HEK293 (cell line): ENCODE measurements around the gene MUC2.

Experiments
- CTCF ChIA-PET: fragments of 350-600 bp; formaldehyde crosslinking; extraction: SDS; loops from one replicate; lab custom pipeline; 2021; ENCODE audit warnings: antibody characterized with exemption; lab: Yijun Ruan, JAX
- POLR2A ChIA-PET: fragments of 300-600 bp; formaldehyde crosslinking; extraction: SDS; loops from one replicate; lab custom pipeline; 2020; ENCODE audit warnings: antibody characterized with exemption, inconsistent platforms; lab: Yijun Ruan, JAX
- H3K27ac ChIP-seq: fragments of 200-500 bp; sonication (Bioruptor generic); 2 replicates; pipeline ENCODE4 v1.5.1; 2014; ENCODE audit warnings: low read depth, low read length, control low read depth, inconsistent platforms; ENCODE audit errors: extremely low read depth
- H3K36me3 ChIP-seq, 2 experiments: fragments of 200-500 bp in 1 of 2; sonication (Bioruptor generic) in 1 of 2; 1 replicate in 1 of 2; 2 replicates in 1 of 2; pipeline ENCODE4 v1.5.1; 2014 to 2017; ENCODE audit warnings: inconsistent platforms in 2 of 2, low read length in 2 of 2; ENCODE audit not compliant: control insufficient read depth in 2 of 2, insufficient read depth in 1 of 2
- H3K4me1 ChIP-seq: fragments of 200-500 bp; sonication (Bioruptor generic); 2 replicates; pipeline ENCODE4 v1.5.1; 2014; ENCODE audit warnings: mild to moderate bottlenecking, low read length, inconsistent platforms; ENCODE audit not compliant: control insufficient read depth, insufficient read depth
- H3K4me3 ChIP-seq: 2 replicates; pipeline ENCODE4 v1.5.1; 2011; ENCODE audit warnings: low read depth, mild to moderate bottlenecking, control low read depth, low read length, moderate library complexity
- H3K9me3 ChIP-seq: fragments of 200-500 bp; sonication (Bioruptor generic); 2 replicates; pipeline ENCODE4 v1.5.1; 2014; ENCODE audit warnings: low read depth, low read length, inconsistent platforms; ENCODE audit not compliant: control insufficient read depth, insufficient read depth
- KLF16 ChIP-seq: fragments of 450-650 bp; formaldehyde crosslinking; IDR thresholded peaks from 2 replicates; pipeline ENCODE4 v1.5.1; 2017; ENCODE audit warnings: missing biosample characterization, missing genetic modification characterization
- ZBTB8A ChIP-seq: fragments of 450-650 bp; formaldehyde crosslinking; IDR thresholded peaks from 2 replicates; pipeline ENCODE4 v1.5.1; 2016; ENCODE audit warnings: missing biosample characterization, missing genetic modification characterization
- ZEB2 ChIP-seq: fragments of 450-650 bp; formaldehyde crosslinking; IDR thresholded peaks from 2 replicates; pipeline ENCODE4 v1.5.1; 2016; ENCODE audit warnings: missing biosample characterization, missing genetic modification characterization
- ZFP37 ChIP-seq: fragments of 450-650 bp; formaldehyde crosslinking; IDR thresholded peaks from 2 replicates; pipeline ENCODE4 v1.5.1; 2016; ENCODE audit warnings: missing biosample characterization, missing genetic modification characterization
- ZIC2 ChIP-seq: fragments of 450-650 bp; formaldehyde crosslinking; IDR thresholded peaks from 2 replicates; pipeline ENCODE4 v1.5.1; 2016; ENCODE audit warnings: missing biosample characterization, missing genetic modification characterization
- ZNF292 ChIP-seq: fragments of 450-650 bp; formaldehyde crosslinking; IDR thresholded peaks from 2 replicates; pipeline ENCODE4 v1.5.1; 2016; ENCODE audit warnings: low read depth, missing biosample characterization, missing genetic modification characterization, borderline replicate concordance
- ZNF391 ChIP-seq: fragments of 450-650 bp; formaldehyde crosslinking; IDR thresholded peaks from 2 replicates; pipeline ENCODE4 v1.5.1; 2016; ENCODE audit warnings: low read depth, missing biosample characterization, missing genetic modification characterization, borderline replicate concordance
- ZNF530 ChIP-seq: fragments of 450-650 bp; formaldehyde crosslinking; IDR thresholded peaks from 2 replicates; pipeline ENCODE4 v1.5.1; 2016; ENCODE audit warnings: low read depth, missing biosample characterization, missing genetic modification characterization
- ZNF623 ChIP-seq: fragments of 450-650 bp; formaldehyde crosslinking; IDR thresholded peaks from 2 replicates; pipeline ENCODE4 v1.5.1; 2016; ENCODE audit warnings: missing biosample characterization, missing genetic modification characterization
- TF ChIP-seq, protein P1 (sequence below): fragments of 450-650 bp; formaldehyde crosslinking; IDR thresholded peaks from 2 replicates; pipeline ENCODE4 v1.5.1; 2016; ENCODE audit warnings: missing biosample characterization, missing genetic modification characterization
- TF ChIP-seq, protein P2 (sequence below): fragments of 450-650 bp; formaldehyde crosslinking; IDR thresholded peaks from 2 replicates; pipeline ENCODE4 v1.5.1; 2017; ENCODE audit warnings: missing biosample characterization, mild to moderate bottlenecking, missing genetic modification characterization, moderate library complexity

Gene MUC2

DNA sequence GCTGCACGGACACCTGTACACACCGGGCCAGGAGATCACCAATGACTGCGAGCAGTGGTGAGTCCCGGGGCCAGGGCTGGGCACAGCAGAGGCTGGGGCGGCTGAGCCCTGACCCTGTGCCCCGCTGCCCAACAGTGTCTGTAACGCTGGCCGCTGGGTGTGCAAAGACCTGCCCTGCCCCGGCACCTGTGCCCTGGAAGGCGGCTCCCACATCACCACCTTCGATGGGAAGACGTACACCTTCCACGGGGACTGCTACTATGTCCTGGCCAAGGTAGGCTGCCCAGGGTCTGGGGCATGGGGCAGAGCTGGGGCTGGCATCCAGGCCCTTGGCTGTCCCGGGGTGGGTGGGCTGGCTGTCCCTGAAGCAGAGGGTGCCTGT, 7.7 kb downstream of the MUC2 start:
- H3K4me1 ChIP-seq, result no peaks in the 10 kb centered on the region
- no peak overlapping the region for H3K4me3 ChIP-seq
- TF ChIP-seq ZNF623 (tag by site-specific recombination), result no peak
- TF ChIP-seq, protein P1, sequence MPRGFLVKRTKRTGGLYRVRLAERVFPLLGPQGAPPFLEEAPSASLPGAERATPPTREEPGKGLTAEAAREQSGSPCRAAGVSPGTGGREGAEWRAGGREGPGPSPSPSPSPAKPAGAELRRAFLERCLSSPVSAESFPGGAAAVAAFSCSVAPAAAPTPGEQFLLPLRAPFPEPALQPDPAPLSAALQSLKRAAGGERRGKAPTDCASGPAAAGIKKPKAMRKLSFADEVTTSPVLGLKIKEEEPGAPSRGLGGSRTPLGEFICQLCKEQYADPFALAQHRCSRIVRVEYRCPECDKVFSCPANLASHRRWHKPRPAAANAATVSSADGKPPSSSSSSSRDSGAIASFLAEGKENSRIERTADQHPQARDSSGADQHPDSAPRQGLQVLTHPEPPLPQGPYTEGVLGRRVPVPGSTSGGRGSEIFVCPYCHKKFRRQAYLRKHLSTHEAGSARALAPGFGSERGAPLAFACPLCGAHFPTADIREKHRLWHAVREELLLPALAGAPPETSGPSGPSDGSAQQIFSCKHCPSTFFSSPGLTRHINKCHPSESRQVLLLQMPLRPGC, result no peak
- TF ChIP-seq ZNF530 (tag by site-specific recombination), result no peak
- no peak for TF ChIP-seq ZEB2 (tag by site-specific recombination)
- no peak for TF ChIP-seq ZNF292 (tag by site-specific recombination)
- TF ChIP-seq ZFP37 (tag by site-specific recombination), result no peak
- no peak for TF ChIP-seq KLF16 (tag by site-specific recombination)
- TF ChIP-seq, all 188 proteins: peak for 0
- POLR2A ChIA-PET, result no interaction called here
- Histone ChIP-seq H3K27ac (no peak overlapping the region), H3K36me3 (no peaks in the 10 kb centered on the region), H3K9me3 (no peaks in the 10 kb centered on the region)
- CTCF ChIA-PET, result no interaction called here

DNA sequence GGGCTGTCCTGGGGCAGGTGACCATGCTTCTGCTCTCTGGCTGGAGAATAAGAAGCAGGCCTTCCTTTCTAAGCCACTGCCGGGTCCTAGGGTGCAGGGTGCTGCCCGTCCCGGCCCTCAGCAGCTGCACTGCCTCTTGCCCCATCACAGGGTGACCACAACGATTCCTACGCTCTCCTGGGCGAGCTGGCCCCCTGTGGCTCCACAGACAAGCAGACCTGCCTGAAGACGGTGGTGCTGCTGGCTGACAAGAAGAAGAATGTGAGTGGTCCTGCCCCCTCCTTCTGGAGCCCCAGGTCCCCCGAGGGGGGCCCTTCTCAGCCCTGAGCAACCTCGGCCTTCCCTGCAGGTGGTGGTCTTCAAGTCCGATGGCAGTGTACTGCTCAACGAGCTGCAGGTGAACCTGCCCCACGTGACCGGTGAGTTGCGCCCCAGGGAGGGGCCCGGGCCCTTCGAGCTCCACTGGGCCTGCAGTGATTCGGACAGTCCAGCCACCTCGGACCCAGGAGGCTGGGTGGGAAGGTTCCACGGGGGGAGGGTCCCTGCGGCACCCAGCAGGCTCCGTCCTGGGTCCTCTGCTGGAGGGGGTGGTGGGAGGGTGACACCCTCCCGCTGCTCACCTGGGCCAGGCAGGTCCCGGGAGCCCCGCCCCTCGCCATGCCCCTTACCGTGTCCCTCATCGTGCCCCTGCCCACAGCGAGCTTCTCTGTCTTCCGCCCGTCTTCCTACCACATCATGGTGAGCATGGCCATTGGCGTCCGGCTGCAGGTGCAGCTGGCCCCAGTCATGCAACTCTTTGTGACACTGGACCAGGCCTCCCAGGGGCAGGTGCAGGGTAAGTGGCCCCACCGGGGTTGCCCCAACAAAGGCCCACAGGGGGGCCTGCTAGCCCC, 8.3 kb downstream of the MUC2 start:
- Histone ChIP-seq H3K9me3 (no peaks in the 10 kb centered on the region), H3K36me3 (no peaks in the 10 kb centered on the region), H3K4me1 (no peaks in the 10 kb centered on the region), H3K4me3 (no peak overlapping the region), H3K27ac (no peak overlapping the region)
- ChIA-PET POLR2A (no interaction called here), CTCF (no interaction called here)
- 0 out of 2 replicates have a peak, but pooled peaks have one; percentile 10 for TF ChIP-seq ZIC2 (tag by site-specific recombination)
- TF ChIP-seq ZNF391 (tag by site-specific recombination), result no peak

DNA sequence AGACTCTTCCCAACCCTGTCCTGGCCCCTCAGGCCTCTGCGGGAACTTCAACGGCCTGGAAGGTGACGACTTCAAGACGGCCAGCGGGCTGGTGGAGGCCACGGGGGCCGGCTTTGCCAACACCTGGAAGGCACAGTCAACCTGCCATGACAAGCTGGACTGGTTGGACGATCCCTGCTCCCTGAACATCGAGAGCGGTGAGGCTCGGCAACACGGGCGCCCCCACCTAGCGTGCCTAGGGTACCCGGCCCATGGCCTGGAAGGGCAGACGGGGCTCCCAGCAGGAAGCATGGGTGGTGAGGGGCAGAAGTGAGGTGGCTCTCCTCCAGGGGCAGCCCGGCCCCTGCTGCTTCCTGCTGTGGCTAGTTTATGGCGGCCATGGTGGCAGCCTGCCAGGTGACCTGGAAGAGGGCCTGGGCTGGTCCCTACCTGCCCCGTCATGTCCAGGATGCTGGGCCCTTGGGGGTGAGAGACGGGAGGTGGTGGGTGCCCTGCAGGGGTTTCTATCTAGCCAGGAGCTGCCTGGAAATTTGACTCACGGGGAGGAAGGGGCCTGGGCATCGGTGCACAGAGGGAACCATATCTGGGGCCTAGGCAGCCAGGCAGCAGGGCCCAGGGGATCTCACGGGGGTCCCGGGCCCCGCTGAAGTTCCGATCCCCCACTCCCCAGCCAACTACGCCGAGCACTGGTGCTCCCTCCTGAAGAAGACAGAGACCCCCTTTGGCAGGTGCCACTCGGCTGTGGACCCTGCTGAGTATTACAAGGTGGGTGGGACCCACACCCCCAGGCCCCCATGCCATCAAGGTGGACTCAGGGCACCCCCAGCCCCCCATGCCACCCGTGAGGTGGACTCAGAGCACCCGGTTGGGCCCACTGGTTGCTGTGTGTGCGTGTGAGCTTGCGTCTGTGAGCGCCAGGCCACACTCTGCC, 9.2 kb downstream of the MUC2 start:
- POLR2A ChIA-PET, result no interaction called here
- TF ChIP-seq ZIC2 (tag by site-specific recombination) (peak; percentile 58; the same call in 1 of the 2 replicates), ZBTB8A (tag by site-specific recombination) (no peak)
- TF ChIP-seq, protein P2, sequence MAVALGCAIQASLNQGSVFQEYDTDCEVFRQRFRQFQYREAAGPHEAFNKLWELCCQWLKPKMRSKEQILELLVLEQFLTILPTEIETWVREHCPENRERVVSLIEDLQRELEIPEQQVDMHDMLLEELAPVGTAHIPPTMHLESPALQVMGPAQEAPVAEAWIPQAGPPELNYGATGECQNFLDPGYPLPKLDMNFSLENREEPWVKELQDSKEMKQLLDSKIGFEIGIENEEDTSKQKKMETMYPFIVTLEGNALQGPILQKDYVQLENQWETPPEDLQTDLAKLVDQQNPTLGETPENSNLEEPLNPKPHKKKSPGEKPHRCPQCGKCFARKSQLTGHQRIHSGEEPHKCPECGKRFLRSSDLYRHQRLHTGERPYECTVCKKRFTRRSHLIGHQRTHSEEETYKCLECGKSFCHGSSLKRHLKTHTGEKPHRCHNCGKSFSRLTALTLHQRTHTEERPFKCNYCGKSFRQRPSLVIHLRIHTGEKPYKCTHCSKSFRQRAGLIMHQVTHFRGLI, result no peak
- TF ChIP-seq, all 188 proteins: peak for 1
- no peaks in the 10 kb centered on the region for H3K36me3 ChIP-seq
- no peak overlapping the region for H3K27ac ChIP-seq
- H3K9me3 ChIP-seq, result no peaks in the 10 kb centered on the region
- CTCF ChIA-PET, result no interaction called here
- no peak overlapping the region for H3K4me3 ChIP-seq
- no peaks in the 10 kb centered on the region for H3K4me1 ChIP-seq
